NCI-H146 treated with DMSO at 0.1 percent for 48 hours (cell line): ENCODE results near the gene TRA2A.
"Not testable (repeated sequence)": the region's sequence is repeated elsewhere in the genome, so short reads cannot be mapped to it uniquely, and the experiment has no call there.

Source experiments
- DNase-seq: peaks from one replicate; lab custom pipeline; 2025; ENCODE audit not compliant: unreplicated experiment; lab: John Stamatoyannopoulos, UW

Gene TRA2A

GRCh38 chr7:23531794-23532489 is at the start of gene TRA2A:
Gene TRA2A, minus strand, starts transcription at chr7:23531981. Its CDS starts 157 bp downstream, at chr7:23531824.
- DNase-seq, result peak; percentile 84

- peak; percentile 31 for DNase-seq
These were observed 38.9 kb upstream of the TRA2A start for GRCh38 chr7:23570592-23571200.

- DNase-seq, result no peak
These were observed 26.5 kb upstream of the TRA2A start for GRCh38 chr7:23558303-23558702.

- no peak for DNase-seq
These were observed 15.9 kb upstream of the TRA2A start for GRCh38 chr7:23547662-23548061.

GRCh38 chr7:23546897-23547572 is 15.3 kb upstream of the TRA2A start:
- peak; percentile 74 for DNase-seq

GRCh38 chr7:23545493-23545892 is 13.7 kb upstream of the TRA2A start:
- no peak for DNase-seq

- peak; percentile 44 for DNase-seq
These were observed 13.2 kb upstream of the TRA2A start for GRCh38 chr7:23544913-23545354.

- no peak for DNase-seq
These were observed 11.0 kb upstream of the TRA2A start for GRCh38 chr7:23542752-23543151.

GRCh38 chr7:23539494-23539907 is 7.7 kb upstream of the TRA2A start:
- no peak for DNase-seq

- DNase-seq, result no peak
These were observed 6.5 kb upstream of the TRA2A start for GRCh38 chr7:23538301-23538700.

- no peak for DNase-seq
These were observed 1.4 kb upstream of the TRA2A start for GRCh38 chr7:23533238-23533604.

GRCh38 chr7:23532490-23533237 is 883 bp upstream of the TRA2A start:
- no peak for DNase-seq

GRCh38 chr7:23531050-23531793 is 559 bp downstream of the TRA2A start:
- peak; percentile 58 for DNase-seq

- DNase-seq, result peak; percentile 37
These were observed 1.4 kb downstream of the TRA2A start for GRCh38 chr7:23530405-23530804.

GRCh38 chr7:23529262-23529859 is 2.4 kb downstream of the TRA2A start:
- no peak for DNase-seq

GRCh38 chr7:23525611-23526010 is 6.2 kb downstream of the TRA2A start:
- DNase-seq, result not testable (repeated sequence)

GRCh38 chr7:23524473-23524872 is 7.3 kb downstream of the TRA2A start:
- DNase-seq, result no peak

- DNase-seq, result no peak
These were observed 8.2 kb downstream of the TRA2A start for GRCh38 chr7:23523486-23524075.

- DNase-seq, result no peak
These were observed 11.2 kb downstream of the TRA2A start for GRCh38 chr7:23520582-23520981.

GRCh38 chr7:23514755-23515154 is 17.0 kb downstream of the TRA2A start:
- DNase-seq, result no peak
